AG04450 (cell line): Measurements from ENCODE around the gene CD109. TPM values are rescaled to one million over a fixed set of nuclear protein-coding genes. Genes with fewer than 3 reads are reported as not detected.

Source experiments
- CTCF ChIA-PET: fragments of 300-600, 350-600 bp; formaldehyde crosslinking; extraction: SDS; loops from one replicate; lab custom pipeline; 2022; ENCODE audit warnings: antibody characterized with exemption, inconsistent platforms; lab: Charles Lee
- POLR2A ChIA-PET: fragments of 350-600 bp; formaldehyde crosslinking; extraction: SDS; loops from one replicate; lab custom pipeline; 2021; ENCODE audit warnings: antibody characterized with exemption, inconsistent platforms; lab: Yijun Ruan, JAX
- DNase-seq: peaks from one replicate; pipeline ENCODE4 v3.0.0-alpha.2; 2011; ENCODE audit warnings: low read depth, low spot score
- H3K27ac ChIP-seq: one replicate; pipeline ENCODE4 v1.5.1; 2012; ENCODE audit warnings: low read depth, low read length, control low read depth
- H3K27me3 ChIP-seq: one replicate; pipeline ENCODE4 v1.6.0; 2012; ENCODE audit warnings: low read length; ENCODE audit not compliant: control insufficient read depth, insufficient read depth
- H3K4me3 ChIP-seq: 2 replicates; pipeline ENCODE4 v1.5.1; 2011; ENCODE audit warnings: mild to moderate bottlenecking, low read depth, low read length, control low read depth
- H3K9me3 ChIP-seq: 2 replicates; pipeline ENCODE4 v1.5.1; 2012; ENCODE audit warnings: low read length; ENCODE audit not compliant: control insufficient read depth, insufficient read depth
- polyA plus RNA-seq: library from polyadenylated mRNA; depleted of rRNA; stranded (reverse); fragments of >200 nt; gene quantifications from 2 replicates; pipeline ENCODE4 v1.2.3, GENCODE V29; 2011
- TF ChIP-seq, protein P1 (sequence below): IDR thresholded peaks from 2 replicates; pipeline ENCODE4 v1.5.1; 2011; ENCODE audit warnings: low read depth, low read length, control low read depth, inconsistent platforms

Gene CD109
- polyA plus RNA-seq, 1 experiment, result 46.1 TPM

- H3K4me3 ChIP-seq, result no peak overlapping the region
- TF ChIP-seq, protein P1, sequence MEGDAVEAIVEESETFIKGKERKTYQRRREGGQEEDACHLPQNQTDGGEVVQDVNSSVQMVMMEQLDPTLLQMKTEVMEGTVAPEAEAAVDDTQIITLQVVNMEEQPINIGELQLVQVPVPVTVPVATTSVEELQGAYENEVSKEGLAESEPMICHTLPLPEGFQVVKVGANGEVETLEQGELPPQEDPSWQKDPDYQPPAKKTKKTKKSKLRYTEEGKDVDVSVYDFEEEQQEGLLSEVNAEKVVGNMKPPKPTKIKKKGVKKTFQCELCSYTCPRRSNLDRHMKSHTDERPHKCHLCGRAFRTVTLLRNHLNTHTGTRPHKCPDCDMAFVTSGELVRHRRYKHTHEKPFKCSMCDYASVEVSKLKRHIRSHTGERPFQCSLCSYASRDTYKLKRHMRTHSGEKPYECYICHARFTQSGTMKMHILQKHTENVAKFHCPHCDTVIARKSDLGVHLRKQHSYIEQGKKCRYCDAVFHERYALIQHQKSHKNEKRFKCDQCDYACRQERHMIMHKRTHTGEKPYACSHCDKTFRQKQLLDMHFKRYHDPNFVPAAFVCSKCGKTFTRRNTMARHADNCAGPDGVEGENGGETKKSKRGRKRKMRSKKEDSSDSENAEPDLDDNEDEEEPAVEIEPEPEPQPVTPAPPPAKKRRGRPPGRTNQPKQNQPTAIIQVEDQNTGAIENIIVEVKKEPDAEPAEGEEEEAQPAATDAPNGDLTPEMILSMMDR, result no peak
- no peaks in the 10 kb centered on the region for H3K27me3 ChIP-seq
- H3K27ac ChIP-seq, result peak overlapping the region; percentile 63
- DNase-seq, result peak; percentile 56
- no peaks in the 10 kb centered on the region for H3K9me3 ChIP-seq
- ChIA-PET POLR2A (interaction anchor here (0.7 kb wide), 1 partner anchor 1624 kb away, joined by 3 read pairs; no protein-coding TSS in a partner anchor), CTCF (interaction anchor here (1.2 kb wide), 1 partner anchor 195 kb away, joined by 3 read pairs; no protein-coding TSS in a partner anchor)
These were observed 78.3 kb downstream of the CD109 start for GRCh38 chr6:73774311-73774774.

DNA sequence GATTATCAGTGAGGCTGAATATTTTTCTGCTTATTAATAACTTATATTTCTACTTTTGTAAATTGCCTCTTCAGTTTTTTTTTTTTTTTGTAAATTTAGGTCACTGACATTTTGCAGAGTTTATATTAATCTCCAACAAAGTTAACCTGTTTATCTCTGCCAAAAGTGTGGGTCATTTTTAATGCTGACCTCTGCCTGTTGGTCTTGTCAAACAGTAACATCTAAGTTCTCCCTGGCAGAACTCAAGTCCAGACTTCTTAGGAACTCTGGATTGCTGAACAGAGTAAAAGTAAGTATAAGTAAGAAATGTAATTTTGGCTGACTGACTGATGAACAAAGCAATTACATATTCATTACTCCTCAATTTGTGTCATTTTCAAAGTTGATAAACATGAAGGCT is 83.9 kb downstream of the CD109 start:
- POLR2A ChIA-PET, result no interaction called here
- Histone ChIP-seq H3K4me3 (no peak overlapping the region), H3K27me3 (no peaks in the 10 kb centered on the region), H3K27ac (no peak overlapping the region), H3K9me3 (no peaks in the 10 kb centered on the region)
- TF ChIP-seq, protein P1, result no peak
- DNase-seq, result no peak
- CTCF ChIA-PET, result no interaction called here

DNA sequence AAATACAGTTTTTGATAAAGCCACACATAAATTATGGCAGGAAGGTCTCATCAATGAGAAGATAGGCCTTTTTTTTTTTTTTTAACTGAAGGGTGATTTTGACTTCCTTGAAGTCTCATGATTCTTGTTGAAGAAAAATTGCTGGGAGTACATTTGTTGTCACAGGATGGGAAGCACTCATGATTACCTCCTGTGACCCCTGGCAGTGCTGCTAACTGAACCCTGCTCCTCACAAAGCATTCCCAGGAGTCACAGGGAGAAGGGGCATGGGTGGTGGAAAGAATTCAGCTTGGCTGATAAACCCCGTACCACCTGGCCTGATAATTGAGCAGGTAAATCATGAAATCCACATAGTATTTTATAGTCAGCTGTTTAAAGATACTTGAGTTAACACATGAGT is 86.9 kb downstream of the CD109 start:
- Histone ChIP-seq H3K4me3 (no peak overlapping the region), H3K27ac (no peak overlapping the region), H3K9me3 (no peaks in the 10 kb centered on the region), H3K27me3 (no peaks in the 10 kb centered on the region)
- ChIA-PET POLR2A (interaction anchor here (0.7 kb wide), 1 partner anchor 355 kb away, joined by 3 read pairs; no protein-coding TSS in a partner anchor), CTCF (no interaction called here)
- DNase-seq, result no peak
- TF ChIP-seq, protein P1, result no peak

GRCh38 chr6:73784726-73785505 is 88.9 kb downstream of the CD109 start:
- Histone ChIP-seq H3K27me3 (no peaks in the 10 kb centered on the region), H3K4me3 (no peak overlapping the region), H3K27ac (no peak overlapping the region), H3K9me3 (no peaks in the 10 kb centered on the region; the same call in 1 of the 2 replicates)
- TF ChIP-seq, protein P1, result no peak
- no peak for DNase-seq
- POLR2A ChIA-PET, result no interaction called here
- CTCF ChIA-PET, result no interaction called here

- no peak for DNase-seq
- no peaks in the 10 kb centered on the region for H3K27me3 ChIP-seq
- no peak overlapping the region for H3K27ac ChIP-seq
- ChIA-PET POLR2A (no interaction called here), CTCF (interaction anchor here (1.0 kb wide), 2 partner anchors 52 to 1421 kb away, joined by 3 to 8 read pairs; no protein-coding TSS in a partner anchor)
- H3K9me3 ChIP-seq, result no peaks in the 10 kb centered on the region; the same call in 1 of the 2 replicates
- TF ChIP-seq, protein P1, result no peak
- no peak overlapping the region for H3K4me3 ChIP-seq
These were observed 94.6 kb downstream of the CD109 start for GRCh38 chr6:73790574-73790973.
